G401 (cell line): ENCODE results near the gene LRRC2. TPM values are rescaled to one million over a fixed set of nuclear protein-coding genes. Genes with fewer than 3 reads are reported as not detected.
"Not testable (repeated sequence)": the region's sequence is repeated elsewhere in the genome, so short reads cannot be mapped to it uniquely, and the experiment has no call there.

Experiments
- DNase-seq: peaks from one replicate; pipeline ENCODE4 v3.0.0-alpha.2; 2015; ENCODE audit warnings: low spot score
- in situ Hi-C: cut with HindIII; loops from 2 replicates; pipeline ENCODE4 v1.10.0; 2016; ENCODE audit warnings: low sequenced_read_pairs, mixed read lengths
- total RNA-seq: library from RNA; depleted of rRNA; stranded (reverse); fragments of >200 nt; shearing (Covaris generic); gene quantifications from 2 replicates; pipeline ENCODE4 v1.2.3, GENCODE V29; 2014

LRRC2 gene
- total RNA-seq, 1 experiment from 2014 or later = not detected

GRCh38 chr3:46585799-46586693 is 19.9 kb upstream of the LRRC2 start:
- DNase-seq = no peak
- in situ Hi-C loops = no loop called here

- no peak for DNase-seq
- in situ Hi-C loops = no loop called here
Observed at GRCh38 chr3:46584598-46585467, 18.7 kb upstream of the LRRC2 start.

GRCh38 chr3:46580675-46581074 is 14.6 kb upstream of the LRRC2 start:
- in situ Hi-C loops = no loop called here

GRCh38 chr3:46579756-46580286 is 13.7 kb upstream of the LRRC2 start:
- in situ Hi-C loops = no loop called here
- no peak for DNase-seq

More at GRCh38 chr3:46580675-46581074, 14.6 kb upstream of the LRRC2 start:
- no peak for DNase-seq

DNA sequence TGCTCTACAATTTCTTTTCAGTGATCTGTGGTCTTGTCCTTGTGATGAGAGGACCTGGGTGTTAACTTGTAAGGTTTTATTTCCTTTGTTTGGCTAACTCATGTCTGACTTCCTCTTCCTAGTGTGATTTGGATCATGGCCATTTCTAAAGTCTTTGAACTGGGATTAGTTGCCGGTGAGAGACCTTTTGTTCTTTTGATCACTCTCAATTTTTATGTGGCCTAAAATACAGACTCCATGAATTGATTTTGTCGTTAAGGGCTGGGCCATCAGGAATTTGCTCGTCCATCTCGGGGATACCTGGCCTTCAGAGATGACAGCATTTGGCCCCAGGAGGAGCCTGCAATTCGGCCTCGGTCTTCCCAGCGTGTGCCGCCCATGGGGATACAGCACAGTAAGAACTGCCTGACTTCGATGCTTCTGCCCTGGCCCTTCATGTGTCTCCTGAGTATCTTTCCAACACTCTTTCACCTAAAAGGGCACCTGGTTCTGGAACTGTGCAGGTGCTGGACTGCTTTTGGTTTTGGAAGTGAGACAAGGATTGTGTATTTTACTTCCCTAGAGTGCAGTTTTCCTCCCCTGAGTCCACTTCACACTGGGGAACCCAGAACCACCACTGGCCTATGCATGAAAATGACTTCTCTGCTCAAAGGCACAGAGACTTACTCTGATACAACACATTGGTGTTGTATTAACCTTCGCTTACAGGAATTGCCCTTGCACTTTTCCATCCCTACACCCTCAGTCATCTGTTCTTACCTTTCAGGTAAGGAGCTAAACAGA is 13.1 kb upstream of the LRRC2 start:
- DNase-seq = no peak
- in situ Hi-C loops = no loop called here

DNA sequence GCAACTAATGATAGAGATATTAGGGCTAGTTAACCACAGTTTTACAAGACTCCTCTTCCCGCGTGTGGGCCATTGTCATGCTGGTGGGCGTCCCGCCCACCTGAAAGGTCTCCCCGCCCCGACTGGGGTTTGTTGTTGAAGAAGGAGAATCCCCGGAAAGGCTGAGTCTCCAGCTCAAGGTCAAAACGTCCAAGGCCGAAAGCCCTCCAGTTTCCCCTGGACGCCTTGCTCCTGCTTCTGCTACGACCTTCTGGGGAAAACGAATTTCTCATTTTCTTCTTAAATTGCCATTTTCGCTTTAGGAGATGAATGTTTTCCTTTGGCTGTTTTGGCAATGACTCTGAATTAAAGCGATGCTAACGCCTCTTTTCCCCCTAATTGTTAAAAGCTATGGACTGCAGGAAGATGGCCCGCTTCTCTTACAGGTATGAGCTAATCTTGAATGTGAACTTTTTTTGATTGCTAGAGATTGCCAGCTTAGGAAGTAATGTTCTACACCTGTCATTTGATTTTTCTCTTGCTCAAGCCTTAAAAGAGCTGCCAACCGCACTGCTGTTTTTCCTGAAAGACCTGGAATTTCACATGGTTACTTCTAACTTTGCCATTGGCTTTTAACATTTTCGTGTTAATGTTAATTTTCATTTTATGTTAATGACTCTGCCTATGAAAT is 11.6 kb upstream of the LRRC2 start:
- DNase-seq, in situ Hi-C loops: not testable (repeated sequence)

DNA sequence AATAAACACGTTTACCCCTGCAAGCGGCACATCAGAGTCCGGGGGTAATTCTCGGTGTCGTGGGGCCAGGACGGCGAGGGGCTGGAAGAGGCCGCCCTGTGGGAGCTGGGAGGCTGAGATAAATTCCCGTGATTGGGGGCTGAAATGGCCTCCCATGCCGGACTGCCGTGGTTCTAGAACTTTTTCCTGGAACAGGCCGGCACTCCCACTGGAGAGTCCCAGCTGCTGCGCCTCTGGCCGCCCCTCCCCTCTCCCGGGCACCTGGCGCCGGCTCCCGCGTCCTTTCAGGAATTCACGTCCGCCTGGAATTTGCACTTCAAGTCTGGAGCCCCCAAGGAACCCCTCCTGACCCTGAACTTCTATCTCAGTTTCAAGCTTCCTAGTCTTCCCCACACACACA is 10.8 kb upstream of the LRRC2 start:
- in situ Hi-C loops = no loop called here
- no peak for DNase-seq

- DNase-seq = no peak
- in situ Hi-C loops = no loop called here
Observed at GRCh38 chr3:46576386-46576785, 10.3 kb upstream of the LRRC2 start.

DNA sequence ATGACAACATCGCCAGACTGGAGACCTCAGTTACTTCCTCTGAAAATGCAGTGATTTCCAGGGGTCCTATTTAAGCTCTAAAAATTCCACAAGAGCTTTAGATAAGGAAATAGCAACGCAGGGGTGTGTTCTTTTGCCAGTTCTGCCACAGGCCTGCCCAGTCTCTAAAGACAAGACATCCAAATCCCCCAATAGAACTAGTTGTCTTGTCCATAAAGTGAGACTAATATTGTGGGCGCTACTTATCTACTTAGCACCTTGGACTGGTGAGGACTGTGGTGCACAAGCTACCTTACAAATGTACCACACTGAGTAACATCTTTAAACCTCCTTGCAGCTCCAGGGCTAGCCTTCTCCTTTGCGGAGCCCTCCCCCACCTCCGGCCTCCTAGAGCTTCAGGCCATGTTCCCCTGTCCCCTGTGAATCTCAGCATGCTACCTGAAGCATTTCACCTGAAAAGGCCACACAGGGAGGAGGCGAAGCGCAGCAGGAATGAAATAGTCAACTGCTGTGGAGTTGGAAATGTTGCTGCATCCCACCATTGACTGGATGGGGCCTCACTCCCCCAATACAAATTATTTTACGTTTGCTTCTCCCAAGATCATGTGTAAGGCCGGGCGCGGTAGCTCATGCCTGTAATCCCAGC is 9.6 kb upstream of the LRRC2 start:
- in situ Hi-C loops = no loop called here
- no peak for DNase-seq

GRCh38 chr3:46574881-46575576 is 8.9 kb upstream of the LRRC2 start:
- DNase-seq = no peak
- in situ Hi-C loops = no loop called here

- in situ Hi-C loops = no loop called here
- DNase-seq = no peak
Observed at GRCh38 chr3:46574243-46574646, 8.1 kb upstream of the LRRC2 start.

DNA sequence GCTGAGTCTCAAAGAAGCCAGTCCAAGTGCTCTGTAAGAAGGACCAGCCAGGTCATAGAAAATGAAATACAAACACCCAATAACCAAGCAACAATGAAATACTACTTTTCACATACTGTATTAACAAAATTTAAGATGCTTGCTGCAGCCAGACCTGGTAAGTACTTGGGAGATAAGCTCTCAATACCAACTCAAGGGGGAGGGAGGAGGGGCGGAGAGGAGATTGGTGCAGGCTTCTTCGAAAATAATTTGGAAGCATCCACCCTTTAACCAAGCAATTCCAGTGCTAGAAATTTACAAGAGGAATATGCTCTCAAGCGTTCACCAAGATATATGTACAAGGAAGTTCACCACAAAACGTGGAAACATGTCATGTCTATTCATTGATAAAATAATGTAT is 7.6 kb upstream of the LRRC2 start:
- in situ Hi-C loops = no loop called here
- no peak for DNase-seq

DNA sequence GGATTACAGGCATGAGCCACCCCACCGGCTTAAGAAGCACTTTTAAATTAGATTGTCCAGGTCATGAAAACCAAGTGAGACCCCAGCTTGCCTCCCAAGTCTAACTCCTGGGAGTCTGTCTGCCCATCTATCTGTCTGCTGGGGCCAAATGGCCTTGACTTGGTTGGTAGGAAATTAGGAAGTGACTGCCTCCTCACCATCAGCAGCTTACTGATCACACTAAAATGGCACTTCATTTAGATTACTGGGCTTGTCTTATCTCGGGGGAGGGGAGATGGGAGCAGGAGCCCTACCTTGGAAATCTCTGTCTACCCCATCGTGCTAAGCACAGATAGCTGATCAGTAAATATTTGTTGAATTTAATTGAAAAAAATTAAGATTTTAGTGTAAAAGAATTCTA is 5.6 kb upstream of the LRRC2 start:
- DNase-seq = no peak
- in situ Hi-C loops = no loop called here

GRCh38 chr3:46565607-46566039 is 479 bp downstream of the LRRC2 start:
- DNase-seq = peak; percentile 40
- in situ Hi-C loops = no loop called here

DNA sequence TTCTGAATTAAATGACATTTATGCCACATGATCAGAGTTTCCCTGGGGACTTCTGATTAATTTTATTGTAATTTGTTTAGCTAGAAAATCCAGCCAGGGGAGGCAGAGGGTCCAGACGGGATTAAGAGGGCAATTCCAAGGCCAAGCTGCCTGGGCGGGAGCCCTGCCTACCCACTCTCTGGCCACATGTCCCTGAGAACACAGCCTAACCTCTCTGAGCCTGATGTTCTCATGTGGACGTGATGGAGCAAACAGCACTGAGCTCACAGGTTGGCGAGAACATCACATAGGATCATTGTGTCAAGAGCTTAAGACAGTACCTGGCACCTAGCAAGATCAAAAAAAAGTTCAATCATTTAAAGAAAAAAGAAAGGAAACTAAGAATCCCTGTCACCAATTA is 1.0 kb downstream of the LRRC2 start:
- peak; percentile 24 for DNase-seq
- in situ Hi-C loops = no loop called here

- no peak for DNase-seq
- in situ Hi-C loops = no loop called here
Observed at GRCh38 chr3:46564190-46565021, 1.7 kb downstream of the LRRC2 start.

- in situ Hi-C loops = no loop called here
- no peak for DNase-seq
Observed at GRCh38 chr3:46561951-46562350, 4.2 kb downstream of the LRRC2 start.
